ENCODE results near the gene LRRC47. TPM values are rescaled to one million over a fixed set of nuclear protein-coding genes. Genes with fewer than 3 reads are reported as not detected.

Gene LRRC47
- total RNA-seq, 3 donors from 2014 or later = 31.5 to 34.2 (median 34.2) TPM

- peaks cover 3 to 4% of the 10 kb centered on the region in 2 donors for H3K4me1 ChIP-seq
- no peaks in the 10 kb centered on the region for H3K36me3 ChIP-seq
- H3K27ac ChIP-seq = no peak overlapping the region
- no peaks in the 10 kb centered on the region for H3K9me3 ChIP-seq
- no peaks in the 10 kb centered on the region for H3K27me3 ChIP-seq
- DNase-seq (ENCODE audit: low spot score in 2 of 2) = no peak
- no peak overlapping the region for H3K4me3 ChIP-seq
- intact Hi-C loops (cut with DNase I; ENCODE audit: low total_unique reads) = no loop called here
- no peak for TF ChIP-seq POLR2AphosphoS5 (IDR thresholded peaks at IDR 0.05)
- TF ChIP-seq, protein P1, sequence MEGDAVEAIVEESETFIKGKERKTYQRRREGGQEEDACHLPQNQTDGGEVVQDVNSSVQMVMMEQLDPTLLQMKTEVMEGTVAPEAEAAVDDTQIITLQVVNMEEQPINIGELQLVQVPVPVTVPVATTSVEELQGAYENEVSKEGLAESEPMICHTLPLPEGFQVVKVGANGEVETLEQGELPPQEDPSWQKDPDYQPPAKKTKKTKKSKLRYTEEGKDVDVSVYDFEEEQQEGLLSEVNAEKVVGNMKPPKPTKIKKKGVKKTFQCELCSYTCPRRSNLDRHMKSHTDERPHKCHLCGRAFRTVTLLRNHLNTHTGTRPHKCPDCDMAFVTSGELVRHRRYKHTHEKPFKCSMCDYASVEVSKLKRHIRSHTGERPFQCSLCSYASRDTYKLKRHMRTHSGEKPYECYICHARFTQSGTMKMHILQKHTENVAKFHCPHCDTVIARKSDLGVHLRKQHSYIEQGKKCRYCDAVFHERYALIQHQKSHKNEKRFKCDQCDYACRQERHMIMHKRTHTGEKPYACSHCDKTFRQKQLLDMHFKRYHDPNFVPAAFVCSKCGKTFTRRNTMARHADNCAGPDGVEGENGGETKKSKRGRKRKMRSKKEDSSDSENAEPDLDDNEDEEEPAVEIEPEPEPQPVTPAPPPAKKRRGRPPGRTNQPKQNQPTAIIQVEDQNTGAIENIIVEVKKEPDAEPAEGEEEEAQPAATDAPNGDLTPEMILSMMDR (IDR thresholded peaks at IDR 0.05) = no peak
- no peak for TF ChIP-seq POLR2A (IDR thresholded peaks at IDR 0.05)
These were observed 26.1 kb downstream of the LRRC47 start for GRCh38 chr1:3770047-3770765.

DNA sequence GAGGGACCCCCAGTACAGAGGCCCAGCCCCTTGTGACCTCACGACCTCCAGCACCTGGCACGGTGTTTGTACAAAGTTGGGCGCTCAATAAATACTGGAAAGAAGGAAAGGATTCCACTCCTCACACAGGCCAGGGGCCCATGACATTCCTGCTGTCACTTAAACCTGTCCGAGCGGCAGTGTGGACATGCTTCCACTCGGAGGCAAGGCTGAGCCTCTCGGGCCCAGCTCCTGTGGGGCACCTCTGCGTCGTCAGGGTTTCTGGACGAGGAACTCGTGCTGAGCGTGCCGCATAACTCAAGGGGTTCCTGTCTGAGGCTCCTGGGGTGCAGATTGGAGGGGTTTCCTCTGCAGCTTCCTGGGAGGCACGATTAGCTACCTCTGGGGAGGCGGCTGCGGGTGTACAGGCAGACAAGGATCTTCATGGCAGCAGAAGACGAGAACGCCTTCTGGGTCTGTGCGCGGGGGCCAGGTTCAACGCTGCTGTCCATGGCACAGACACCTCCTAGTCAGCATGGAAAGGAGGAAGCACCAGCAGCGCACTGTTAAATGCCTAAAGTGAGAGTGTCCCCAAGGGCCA is 27.4 kb downstream of the LRRC47 start:
- intact Hi-C loops (cut with DNase I; ENCODE audit: low total_unique reads) = no loop called here
- H3K27ac ChIP-seq = no peak overlapping the region
- DNase-seq (ENCODE audit: low spot score in 2 of 2) = no peak
- H3K27me3 ChIP-seq = peaks cover 0 to under 1% of the 10 kb centered on the region in 2 donors
- H3K36me3 ChIP-seq = no peaks in the 10 kb centered on the region
- H3K9me3 ChIP-seq = no peaks in the 10 kb centered on the region
- H3K4me3 ChIP-seq = no peak overlapping the region
- peaks cover 0 to 3% of the 10 kb centered on the region in 2 donors for H3K4me1 ChIP-seq
- TF ChIP-seq, protein P1 (IDR thresholded peaks at IDR 0.05) = no peak
- TF ChIP-seq POLR2A (IDR thresholded peaks at IDR 0.05) (no peak), POLR2AphosphoS5 (IDR thresholded peaks at IDR 0.05) (no peak)

DNA sequence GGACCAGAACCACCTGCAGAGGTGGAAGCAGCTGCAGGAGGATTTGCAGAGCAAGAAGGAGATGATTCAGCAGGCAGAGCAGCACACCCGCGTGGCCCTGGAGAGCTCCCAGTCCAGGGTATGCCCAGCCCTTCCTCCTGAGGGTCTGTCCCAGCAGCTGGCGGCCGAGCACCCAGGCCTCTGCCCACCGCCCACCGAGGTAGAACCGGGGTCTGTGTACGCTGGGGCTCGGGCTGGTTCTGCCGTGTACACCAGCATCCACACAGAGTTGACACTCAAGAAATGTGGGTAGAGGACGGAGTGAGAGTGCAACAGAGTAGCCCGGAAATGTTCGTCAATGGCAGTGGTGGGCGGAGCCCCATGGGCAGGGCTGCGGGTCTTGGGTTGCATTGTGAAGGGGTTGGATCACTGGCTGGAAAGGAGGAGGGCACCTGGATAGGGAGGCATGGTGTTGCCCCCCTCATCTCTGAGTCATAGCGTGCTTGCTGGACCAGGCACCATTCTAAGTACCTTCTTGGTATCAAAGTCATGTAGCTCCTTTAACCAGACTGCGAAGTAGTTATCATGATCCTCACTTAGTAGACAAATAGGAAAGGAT is 28.9 kb downstream of the LRRC47 start:
- Histone ChIP-seq H3K4me3 (no peak overlapping the region), H3K9me3 (no peaks in the 10 kb centered on the region), H3K36me3 (no peaks in the 10 kb centered on the region), H3K27ac (no peak overlapping the region), H3K27me3 (peaks cover 0 to 15% of the 10 kb centered on the region in 2 donors), H3K4me1 (no peaks in the 10 kb centered on the region)
- no peak for DNase-seq (ENCODE audit: low spot score in 2 of 2)
- TF ChIP-seq POLR2AphosphoS5 (IDR thresholded peaks at IDR 0.05) (no peak), POLR2A (IDR thresholded peaks at IDR 0.05) (no peak)
- TF ChIP-seq, protein P1 (IDR thresholded peaks at IDR 0.05) = no peak
- intact Hi-C loops (cut with DNase I; ENCODE audit: low total_unique reads) = no loop called here

DNA sequence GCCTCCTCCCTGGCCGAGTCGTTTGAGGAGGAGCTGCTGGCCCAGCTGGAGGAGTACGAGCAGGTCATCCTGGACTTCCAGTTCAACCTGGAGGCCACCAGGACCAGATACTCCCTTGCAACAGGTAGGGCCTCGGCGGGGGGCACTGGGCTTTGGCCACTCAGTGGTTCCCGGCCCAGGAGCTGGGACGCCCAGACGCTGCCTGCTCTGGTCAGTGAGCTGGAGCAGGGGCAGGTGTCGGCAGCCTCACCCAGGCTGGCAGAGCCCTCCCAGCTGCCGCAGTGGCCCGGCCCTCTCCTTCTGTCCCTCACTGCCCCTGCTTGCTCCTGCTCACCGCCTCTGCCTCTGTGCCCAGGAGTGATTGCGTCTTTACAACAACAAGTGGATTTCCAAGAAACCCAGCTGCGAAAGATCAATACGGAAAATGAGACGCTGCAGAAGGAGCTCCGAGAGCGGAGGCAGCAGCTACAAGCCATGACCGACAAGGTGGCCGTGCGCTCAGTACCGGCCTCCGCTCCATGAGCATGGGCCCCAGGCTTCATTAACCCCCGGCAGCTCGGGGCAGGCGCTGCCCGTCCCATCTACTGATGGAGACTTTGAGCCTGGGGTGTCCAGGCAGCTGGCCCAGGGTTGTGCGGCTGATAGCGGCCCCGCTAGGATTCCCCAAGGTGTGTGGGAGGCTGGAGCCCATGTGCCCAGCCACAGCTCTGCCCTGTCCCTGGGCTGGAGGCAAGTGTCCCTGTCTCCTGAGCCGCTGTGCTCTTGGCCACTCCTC is 32.8 kb downstream of the LRRC47 start:
- H3K27me3 ChIP-seq = peaks cover 0 to 43% of the 10 kb centered on the region in 2 donors
- no peaks in the 10 kb centered on the region for H3K36me3 ChIP-seq
- H3K4me1 ChIP-seq = no peaks in the 10 kb centered on the region
- intact Hi-C loops (cut with DNase I; ENCODE audit: low total_unique reads) = no loop called here
- TF ChIP-seq POLR2AphosphoS5 (IDR thresholded peaks at IDR 0.05) (no peak), POLR2A (IDR thresholded peaks at IDR 0.05) (no peak)
- TF ChIP-seq, protein P1 (IDR thresholded peaks at IDR 0.05) = no peak
- no peak overlapping the region for H3K4me3 ChIP-seq
- no peak overlapping the region for H3K27ac ChIP-seq
- H3K9me3 ChIP-seq = no peaks in the 10 kb centered on the region
- DNase-seq (ENCODE audit: low spot score in 2 of 2) = no peak
